H9 (cell line): ENCODE data around the gene SDK1. TPM values are rescaled to one million over a fixed set of nuclear protein-coding genes. Genes with fewer than 3 reads are reported as not detected.

Experiments used
- DNase-seq: peaks from one replicate; pipeline ENCODE4 v3.0.0-alpha.2; 2017
- H2AFZ ChIP-seq: one replicate; pipeline ENCODE4 v1.6.1; 2013; ENCODE audit warnings: mild to moderate bottlenecking, low read length, control low read depth, moderate library complexity
- H2AK5ac ChIP-seq: 2 replicates; pipeline ENCODE4 v1.6.1; 2013; ENCODE audit warnings: low read length, control low read depth, mixed read lengths; ENCODE audit not compliant: insufficient read length
- H2BK120ac ChIP-seq: one replicate; pipeline ENCODE4 v1.6.1; 2013; ENCODE audit warnings: low read depth, mild to moderate bottlenecking, low read length, control low read depth, inconsistent platforms; ENCODE audit not compliant: poor library complexity, severe bottlenecking
- H2BK12ac ChIP-seq: 2 replicates; pipeline ENCODE4 v1.6.1; 2013; ENCODE audit warnings: low read length, control low read depth, mixed read lengths, low read depth; ENCODE audit not compliant: insufficient read length
- H2BK15ac ChIP-seq: 2 replicates; pipeline ENCODE4 v1.6.1; 2013; ENCODE audit warnings: low read depth, low read length, control low read depth
- H2BK20ac ChIP-seq: one replicate; pipeline ENCODE4 v1.6.1; 2013; ENCODE audit warnings: low read depth, mild to moderate bottlenecking, low read length, control low read depth, inconsistent platforms; ENCODE audit not compliant: poor library complexity, severe bottlenecking
- H2BK5ac ChIP-seq: 2 replicates; pipeline ENCODE4 v1.6.1; 2013; ENCODE audit warnings: low read length, control low read depth, mixed read lengths; ENCODE audit not compliant: insufficient read length
- H3K14ac ChIP-seq: 2 replicates; pipeline ENCODE4 v1.6.1; 2013; ENCODE audit warnings: low read length, control low read depth; ENCODE audit not compliant: insufficient read depth
- H3K18ac ChIP-seq: 2 replicates; pipeline ENCODE4 v1.6.1; 2013; ENCODE audit warnings: low read depth, mild to moderate bottlenecking, mixed read lengths, low read length, control low read depth; ENCODE audit not compliant: insufficient read length
- H3K23ac ChIP-seq: 2 replicates; pipeline ENCODE4 v1.6.1; 2013; ENCODE audit warnings: low read length, control low read depth, mixed read lengths, low read depth; ENCODE audit not compliant: insufficient read length
- H3K23me2 ChIP-seq: 2 replicates; pipeline ENCODE4 v1.6.1; 2013; ENCODE audit warnings: low read depth, mild to moderate bottlenecking, mixed read lengths, low read length, control low read depth; ENCODE audit not compliant: insufficient read length, poor library complexity, severe bottlenecking
- H3K27ac ChIP-seq: 2 replicates; pipeline ENCODE4 v1.5.1; 2013; ENCODE audit warnings: low read length, control low read depth, mixed read lengths, low read depth; ENCODE audit not compliant: insufficient read length
- H3K27me3 ChIP-seq: 2 replicates; pipeline ENCODE4 v1.6.1; 2013; ENCODE audit warnings: low read length, control low read depth, inconsistent platforms; ENCODE audit not compliant: insufficient read depth
- H3K4ac ChIP-seq: 2 replicates; pipeline ENCODE4 v1.6.1; 2013; ENCODE audit warnings: low read depth, mild to moderate bottlenecking, control low read depth, inconsistent platforms, low read length, moderate library complexity
- H3K4me1 ChIP-seq: 2 replicates; pipeline ENCODE4 v1.6.1; 2013; ENCODE audit warnings: low read length, control low read depth, inconsistent platforms; ENCODE audit not compliant: insufficient read depth
- H3K4me2 ChIP-seq: 2 replicates; pipeline ENCODE4 v1.6.1; 2013; ENCODE audit warnings: low read length, control low read depth, mixed read lengths; ENCODE audit not compliant: insufficient read length, insufficient read depth
- H3K56ac ChIP-seq: 2 replicates; pipeline ENCODE4 v1.6.1; 2013; ENCODE audit warnings: low read depth, mild to moderate bottlenecking, mixed read lengths, low read length, control low read depth; ENCODE audit not compliant: insufficient read length
- H3K79me1 ChIP-seq: 2 replicates; pipeline ENCODE4 v1.6.1; 2013; ENCODE audit warnings: low read depth, mild to moderate bottlenecking, moderate library complexity, low read length, control low read depth, inconsistent platforms; ENCODE audit not compliant: insufficient read depth, poor library complexity, severe bottlenecking
- H3K79me2 ChIP-seq: 2 replicates; pipeline ENCODE4 v1.6.1; 2013; ENCODE audit warnings: low read length, control low read depth, inconsistent platforms; ENCODE audit not compliant: insufficient read depth
- H3K9ac ChIP-seq: 2 replicates; pipeline ENCODE4 v1.6.1; 2013; ENCODE audit warnings: low read length, control low read depth, mixed read lengths; ENCODE audit not compliant: insufficient read length; ENCODE audit errors: extremely low read depth
- H3K9me3 ChIP-seq: one replicate; pipeline ENCODE4 v1.6.1; 2013; ENCODE audit warnings: low read depth, low read length, inconsistent platforms; ENCODE audit not compliant: control insufficient read depth
- H3T11ph ChIP-seq: one replicate; pipeline ENCODE4 v1.6.1; 2013; ENCODE audit warnings: mild to moderate bottlenecking, low read length, control low read depth, inconsistent platforms
- H4K20me1 ChIP-seq: one replicate; pipeline ENCODE4 v1.6.1; 2013; ENCODE audit not compliant: control insufficient read depth, insufficient read length, insufficient read depth
- H4K5ac ChIP-seq: 2 replicates; pipeline ENCODE4 v1.6.1; 2013; ENCODE audit warnings: low read depth, mild to moderate bottlenecking, mixed read lengths, low read length, control low read depth; ENCODE audit not compliant: insufficient read length
- H4K8ac ChIP-seq: replicated peaks from 2 replicates; pipeline ENCODE4 v1.6.1; 2013; ENCODE audit warnings: low read length, control low read depth, mixed read lengths, low read depth; ENCODE audit not compliant: insufficient read length
- H4K91ac ChIP-seq: 2 replicates; pipeline ENCODE4 v1.6.1; 2013; ENCODE audit warnings: low read depth, mild to moderate bottlenecking, moderate library complexity, mixed read lengths, low read length, control low read depth; ENCODE audit not compliant: insufficient read length
- H3K27ac Mint-ChIP-seq, 3 experiments: 2 replicates in 2 of 3; 3 replicates in 1 of 3; pipeline ENCODE4 v1.8.0; 2020 to 2021; ENCODE audit warnings: mixed read lengths in 3 of 3, mild to moderate bottlenecking in 1 of 3, moderate library complexity in 1 of 3
- H3K27me3 Mint-ChIP-seq: 2 replicates; pipeline ENCODE4 v1.8.0; 2021; ENCODE audit warnings: low read depth, mild to moderate bottlenecking, moderate library complexity, mixed read lengths
- H3K36me3 Mint-ChIP-seq, 3 experiments: 2 replicates in 2 of 3; 3 replicates in 1 of 3; pipeline ENCODE4 v1.8.0; 2020 to 2021; ENCODE audit warnings: low read depth in 3 of 3, mixed read lengths in 3 of 3; ENCODE audit not compliant: insufficient read depth in 1 of 3
- H3K4me1 Mint-ChIP-seq, 2 experiments: 2 replicates each; pipeline ENCODE4 v1.8.0; 2020; ENCODE audit warnings: mixed read lengths in 2 of 2
- H3K4me3 Mint-ChIP-seq, 2 experiments: 2 replicates in 1 of 2; 3 replicates in 1 of 2; pipeline ENCODE4 v1.8.0; 2020 to 2021; ENCODE audit warnings: mild to moderate bottlenecking in 2 of 2, mixed read lengths in 2 of 2, moderate library complexity in 1 of 2
- H3K9me3 Mint-ChIP-seq, 2 experiments: 2 replicates in 1 of 2; 3 replicates in 1 of 2; pipeline ENCODE4 v1.8.0; 2020; ENCODE audit warnings: mild to moderate bottlenecking in 2 of 2, mixed read lengths in 2 of 2, moderate library complexity in 1 of 2
- WGBS: extraction: QIAGEN DNeasy Blood & Tissue Kit; methylation state at CpG from one replicate; pipeline ENCODE4 v1.1.7; 2013; ENCODE audit warnings: missing lambda C conversion rate, low lambda C conversion rate, mixed read lengths; ENCODE audit not compliant: insufficient read length; ENCODE audit errors: extremely low coverage; 5-methylcytosine and 5-hydroxymethylcytosine counted together
- total RNA-seq: library from RNA; stranded (reverse); gene quantifications from 2 replicates; pipeline ENCODE4 v1.2.1, GENCODE V29; 2021
- TF ChIP-seq, protein P1 (sequence below): fragments of 200-600 bp; sonication (generic); conservative IDR thresholded peaks from 3 replicates; pipeline ENCODE4 v1.8.0; 2021; ENCODE audit warnings: antibody characterized with exemption, mild to moderate bottlenecking

SDK1 gene
- total RNA-seq, 1 experiment from 2014 or later = 8.7 TPM

GRCh38 chr7:4270268-4270667 is 969.2 kb downstream of the SDK1 start:
- no peak overlapping the region for H4K8ac ChIP-seq
- no peak overlapping the region for H3K9ac ChIP-seq
- Mint-ChIP-seq H3K36me3 (peaks cover 0 to 5% (median 3%) of the 10 kb centered on the region in 3 experiments; a peak in 3 of 7 replicates), H3K27me3 (peaks cover 2% of the 10 kb centered on the region), H3K9me3 (peaks cover 6 to 8% of the 10 kb centered on the region in 2 experiments), H3K27ac (no peak overlapping the region), H3K4me3 (no peak overlapping the region), H3K4me1 (peaks cover 18 to 21% of the 10 kb centered on the region in 2 experiments)
- no peak for DNase-seq
- no peak overlapping the region for H3K56ac ChIP-seq
- H3T11ph ChIP-seq = no peak overlapping the region
- H3K23ac ChIP-seq = no peak overlapping the region
- H2BK12ac ChIP-seq = no peak overlapping the region
- H2BK15ac ChIP-seq = no peak overlapping the region
- no peaks in the 10 kb centered on the region for H3K79me2 ChIP-seq
- H3K9me3 ChIP-seq = no peaks in the 10 kb centered on the region
- no peak overlapping the region for H2AK5ac ChIP-seq
- H4K91ac ChIP-seq = no peak overlapping the region
- H4K5ac ChIP-seq = no peak overlapping the region
- no peak overlapping the region for H3K27ac ChIP-seq
- H3K27me3 ChIP-seq = no peaks in the 10 kb centered on the region
- H3K18ac ChIP-seq = no peak overlapping the region
- TF ChIP-seq, protein P1, sequence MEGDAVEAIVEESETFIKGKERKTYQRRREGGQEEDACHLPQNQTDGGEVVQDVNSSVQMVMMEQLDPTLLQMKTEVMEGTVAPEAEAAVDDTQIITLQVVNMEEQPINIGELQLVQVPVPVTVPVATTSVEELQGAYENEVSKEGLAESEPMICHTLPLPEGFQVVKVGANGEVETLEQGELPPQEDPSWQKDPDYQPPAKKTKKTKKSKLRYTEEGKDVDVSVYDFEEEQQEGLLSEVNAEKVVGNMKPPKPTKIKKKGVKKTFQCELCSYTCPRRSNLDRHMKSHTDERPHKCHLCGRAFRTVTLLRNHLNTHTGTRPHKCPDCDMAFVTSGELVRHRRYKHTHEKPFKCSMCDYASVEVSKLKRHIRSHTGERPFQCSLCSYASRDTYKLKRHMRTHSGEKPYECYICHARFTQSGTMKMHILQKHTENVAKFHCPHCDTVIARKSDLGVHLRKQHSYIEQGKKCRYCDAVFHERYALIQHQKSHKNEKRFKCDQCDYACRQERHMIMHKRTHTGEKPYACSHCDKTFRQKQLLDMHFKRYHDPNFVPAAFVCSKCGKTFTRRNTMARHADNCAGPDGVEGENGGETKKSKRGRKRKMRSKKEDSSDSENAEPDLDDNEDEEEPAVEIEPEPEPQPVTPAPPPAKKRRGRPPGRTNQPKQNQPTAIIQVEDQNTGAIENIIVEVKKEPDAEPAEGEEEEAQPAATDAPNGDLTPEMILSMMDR = no peak
- H2BK5ac ChIP-seq = no peak overlapping the region
- H3K4me1 ChIP-seq = no peaks in the 10 kb centered on the region
- H2BK120ac ChIP-seq = no peak overlapping the region
- H2BK20ac ChIP-seq = no peak overlapping the region
- H2AFZ ChIP-seq = no peak overlapping the region
- H3K14ac ChIP-seq = no peak overlapping the region
- WGBS = no CpG with 5 or more reads among the region's 12 CpGs
- no peaks in the 10 kb centered on the region for H3K23me2 ChIP-seq
- H3K79me1 ChIP-seq = no peaks in the 10 kb centered on the region
- H3K4me2 ChIP-seq = no peak overlapping the region
- H4K20me1 ChIP-seq = no peaks in the 10 kb centered on the region
- H3K4ac ChIP-seq = no peak overlapping the region
